Daoy (cell line): ENCODE results near the gene SYS1. TPM values are rescaled to one million over a fixed set of nuclear protein-coding genes. Genes with fewer than 3 reads are reported as not detected.

Source experiments
- DNase-seq: peaks from one replicate; pipeline ENCODE4 v3.0.0-alpha.2; 2015; ENCODE audit warnings: low read depth
- total RNA-seq: library from RNA; depleted of rRNA; stranded (reverse); fragments of >200 nt; shearing (Covaris generic); gene quantifications from 2 replicates; pipeline ENCODE4 v1.2.3, GENCODE V29; 2014

SYS1 gene
- total RNA-seq, 1 experiment from 2014 or later, result 12.5 TPM

- no peak for DNase-seq
These were observed 24.3 kb downstream of the SYS1 start for GRCh38 chr20:45387274-45387673.

DNA sequence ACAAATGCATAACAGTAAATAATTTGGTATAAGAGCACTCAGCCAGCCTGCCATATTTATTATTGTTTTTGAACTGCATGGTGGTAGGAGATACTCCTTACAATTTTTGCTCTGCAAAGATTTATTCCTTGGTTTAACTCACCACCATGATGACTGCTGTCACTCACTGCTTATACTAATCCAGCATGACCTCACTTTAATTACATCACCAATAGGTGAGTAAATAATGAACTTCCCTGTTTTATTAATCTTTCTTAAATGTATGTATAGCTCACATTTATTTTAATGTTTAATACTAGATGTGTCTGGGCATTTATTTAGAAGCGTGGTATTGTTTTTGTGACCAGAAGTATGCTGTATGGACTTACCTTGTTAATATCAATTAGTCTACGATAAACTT lies 28.0 kb downstream of the SYS1 start:
- no peak for DNase-seq

GRCh38 chr20:45391559-45391958 lies 28.6 kb downstream of the SYS1 start:
- no peak for DNase-seq

DNA sequence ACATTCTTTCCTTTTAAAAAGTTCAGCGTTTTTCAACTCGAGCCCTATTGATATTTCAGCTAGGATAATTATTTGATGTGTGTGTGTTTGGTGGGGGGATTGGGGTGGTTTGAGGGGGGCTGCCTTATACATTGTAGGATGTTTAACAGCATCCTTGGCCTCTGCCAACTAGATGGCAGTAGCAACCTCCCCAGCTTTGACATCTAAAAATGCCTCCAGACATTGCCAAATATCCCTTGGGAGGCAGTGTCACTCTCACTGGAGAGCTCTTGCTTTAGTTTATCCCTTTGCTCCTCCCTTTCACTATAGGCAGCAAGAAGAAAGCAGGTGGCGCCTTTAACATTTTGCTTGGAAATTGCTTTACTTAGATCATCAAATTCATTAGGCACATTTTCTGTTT lies 29.8 kb downstream of the SYS1 start:
- DNase-seq, result no peak

- no peak for DNase-seq
These were observed 31.5 kb downstream of the SYS1 start for GRCh38 chr20:45394221-45395113.

DNA sequence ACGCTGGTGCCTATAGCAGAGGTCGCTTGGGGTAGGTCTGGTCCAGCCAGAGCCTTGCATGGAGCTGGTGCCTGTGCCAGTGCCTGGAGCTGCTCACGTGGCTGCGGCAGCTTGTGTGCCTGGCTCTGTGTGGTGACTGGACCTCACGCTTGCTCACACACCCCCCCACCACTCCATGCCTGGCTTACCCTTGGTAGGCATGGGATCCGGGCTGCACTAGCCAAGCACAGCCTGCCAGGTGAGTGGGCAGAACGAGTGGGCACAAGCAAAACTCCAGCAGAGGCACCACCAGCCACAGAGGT lies 32.1 kb downstream of the SYS1 start:
- DNase-seq, result no peak

DNA sequence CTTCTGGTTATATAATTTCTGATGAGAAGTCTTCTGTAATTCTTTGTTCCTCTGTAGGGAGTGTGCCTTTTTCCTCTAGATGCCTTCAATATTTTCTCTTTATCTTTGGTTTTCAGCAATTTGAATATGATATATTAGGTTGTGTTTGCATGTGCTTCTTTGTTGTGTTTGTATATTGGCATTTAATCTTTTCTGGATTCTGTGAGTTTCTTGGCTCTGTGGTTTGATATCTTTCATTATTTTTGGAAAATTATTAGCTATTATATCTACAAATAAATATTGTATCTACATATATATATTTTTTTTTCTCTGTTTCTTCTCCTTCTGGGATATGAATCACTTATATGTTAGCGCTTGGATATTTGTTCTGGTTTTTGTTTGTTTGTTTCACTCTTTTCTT lies 36.1 kb downstream of the SYS1 start:
- no peak for DNase-seq

- no peak for DNase-seq
These were observed 37.5 kb downstream of the SYS1 start for GRCh38 chr20:45400346-45401031.

DNA sequence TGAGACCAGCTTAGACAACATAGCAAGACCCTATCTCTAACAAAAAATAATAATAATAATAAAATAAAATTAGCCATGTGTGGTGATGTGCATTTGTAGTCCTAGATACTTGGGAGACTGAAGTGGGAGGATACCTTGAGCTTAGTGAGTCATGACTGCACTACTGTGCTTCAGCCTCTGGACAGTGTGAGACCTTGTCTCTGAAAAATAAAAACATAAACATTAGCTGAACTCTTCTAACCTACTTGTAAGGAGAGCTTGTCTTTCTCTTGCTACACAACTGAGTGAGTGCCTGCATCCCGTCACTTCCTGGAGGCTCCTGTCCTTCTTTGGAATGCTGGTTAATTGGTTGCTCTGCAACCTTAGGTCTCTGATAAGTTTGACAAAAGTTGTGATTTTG lies 40.0 kb downstream of the SYS1 start:
- no peak for DNase-seq

DNA sequence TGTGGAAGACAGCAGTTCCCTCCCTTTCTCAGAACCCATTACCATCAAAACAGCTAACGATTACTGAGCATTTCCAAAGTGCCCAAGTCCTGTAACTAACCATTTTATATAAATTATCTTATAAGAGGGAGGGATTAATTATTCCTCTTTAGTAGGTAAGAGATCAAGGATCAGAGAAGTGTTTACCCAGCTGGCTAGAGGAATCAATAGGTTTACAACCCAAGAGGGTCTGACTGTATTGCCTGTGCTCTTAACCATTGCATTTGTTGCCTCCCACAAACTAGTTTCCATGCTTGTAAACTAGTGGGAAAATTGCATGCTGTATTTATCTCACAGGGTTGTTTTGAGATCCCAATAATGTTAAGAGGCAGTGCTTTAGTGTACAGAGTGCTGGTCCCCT lies 41.5 kb downstream of the SYS1 start:
- no peak for DNase-seq

GRCh38 chr20:45405571-45406259 lies 42.8 kb downstream of the SYS1 start:
- DNase-seq, result no peak

GRCh38 chr20:45406260-45407066 lies 43.5 kb downstream of the SYS1 start:
- DNase-seq, result peak; percentile 72

DNA sequence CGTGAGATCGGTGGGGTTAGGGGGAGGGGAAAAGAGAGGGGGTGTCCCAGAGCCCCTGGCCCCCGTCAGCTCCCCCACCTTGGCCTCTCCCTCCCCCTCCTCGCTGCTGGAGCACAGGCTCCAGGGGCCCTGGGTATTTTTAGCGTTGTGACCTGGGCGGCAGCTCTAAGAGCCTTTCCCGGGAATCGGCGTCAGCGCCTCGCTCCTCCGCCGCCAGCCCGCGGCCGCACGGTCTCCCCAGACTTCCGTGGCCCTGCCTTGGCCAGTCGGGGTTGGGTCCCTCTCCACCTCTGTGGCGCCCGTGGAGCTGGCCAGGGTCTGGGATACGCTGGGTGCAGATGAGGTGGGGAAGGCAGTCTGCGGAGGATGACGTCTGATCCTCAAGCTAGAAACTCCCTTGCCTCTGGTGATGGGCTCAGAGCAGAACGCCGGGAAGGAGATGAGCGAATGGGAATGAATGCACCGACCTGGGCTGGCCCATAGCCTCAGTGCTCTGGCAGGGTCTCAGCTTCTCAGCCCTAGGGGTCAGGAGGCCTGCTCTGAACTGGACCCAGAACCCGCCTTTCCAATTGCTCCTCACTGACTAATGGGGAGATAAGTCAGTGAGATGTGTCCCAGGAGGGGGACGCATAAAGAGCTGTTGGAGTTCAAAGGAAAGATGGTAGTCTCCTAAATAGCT lies 44.2 kb downstream of the SYS1 start:
- no peak for DNase-seq

- no peak for DNase-seq
These were observed 45.1 kb downstream of the SYS1 start, which contains the start of gene DBNDD2 for GRCh38 chr20:45407783-45408645. DBNDD2 (plus strand) TSS chr20:45408289; CDS start chr20:45408468, 179 bp downstream.

GRCh38 chr20:45408646-45409213 lies 45.8 kb downstream of the SYS1 start:
- no peak for DNase-seq

- no peak for DNase-seq
These were observed 46.7 kb downstream of the SYS1 start for GRCh38 chr20:45409521-45410272.

DNA sequence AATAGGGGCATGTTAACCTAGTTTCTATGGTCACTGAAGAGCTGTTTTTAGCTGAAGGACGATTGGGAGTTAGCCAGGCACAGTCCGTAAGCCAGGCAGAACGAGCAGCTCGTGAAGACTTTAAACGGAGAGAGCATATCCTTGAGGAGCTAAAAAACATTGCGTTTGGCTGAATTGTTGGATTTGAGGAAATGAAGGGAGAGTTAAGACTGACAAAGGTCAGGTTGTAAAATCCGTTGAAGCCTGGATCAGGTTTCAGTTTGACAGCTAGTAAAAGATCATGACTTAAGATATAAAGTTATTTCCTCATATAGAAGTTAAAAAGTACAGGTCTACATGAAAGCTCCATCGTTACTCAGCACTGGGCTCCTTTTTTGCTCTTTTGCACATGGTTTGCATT lies 47.9 kb downstream of the SYS1 start:
- DNase-seq, result no peak

DNA sequence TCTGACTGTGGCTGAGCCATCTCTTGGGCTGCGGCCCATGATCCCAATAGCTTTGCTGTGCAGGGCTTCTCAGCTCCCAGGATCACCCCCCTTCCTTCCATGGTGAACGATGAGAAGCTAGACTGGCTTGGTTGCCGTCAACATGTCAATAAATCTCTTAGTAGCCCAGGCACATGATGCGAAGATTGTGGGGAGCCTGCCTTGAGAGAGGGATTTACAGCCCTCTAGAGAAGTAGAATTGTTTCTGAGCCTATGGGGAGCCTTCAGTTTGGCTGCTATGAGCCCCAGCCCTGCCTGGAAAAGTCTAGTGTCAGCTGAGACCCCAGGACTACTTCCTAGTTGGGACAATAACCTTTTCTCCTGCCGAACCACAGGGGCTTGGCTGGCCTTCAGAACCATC lies 49.7 kb downstream of the SYS1 start:
- no peak for DNase-seq

DNA sequence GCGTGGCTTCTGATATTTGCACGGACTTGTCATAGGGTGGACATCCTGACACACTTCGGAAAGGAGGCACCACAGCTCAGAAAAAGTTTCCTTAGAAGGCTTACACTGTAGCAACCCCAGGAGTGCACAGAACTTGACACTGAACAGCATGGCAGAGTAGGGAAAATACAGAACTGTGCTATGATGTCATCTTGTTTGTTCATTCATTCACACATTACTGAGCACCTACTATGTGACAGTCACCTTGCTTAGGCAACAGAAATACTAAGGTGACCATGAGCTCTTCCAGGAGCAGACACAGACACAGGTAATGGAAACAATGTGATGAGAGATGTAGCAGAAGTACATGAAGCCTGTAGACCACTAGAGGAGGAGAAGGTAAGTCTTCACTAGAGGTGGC lies 50.5 kb downstream of the SYS1 start:
- DNase-seq, result no peak
